ENCODE results near the gene NDUFA3.

Gene NDUFA3

GRCh38 chr19:54069470-54069869, 33.2 kb upstream of the NDUFA3 start:
- no peaks in the 10 kb centered on the region for H3K4me1 ChIP-seq (ENCODE audit: control insufficient read depth, low read length)
- no peaks in the 10 kb centered on the region for H3K27me3 ChIP-seq (ENCODE audit: control insufficient read depth, low read length)
- H3K4me3 ChIP-seq (ENCODE audit: low read length), result no peak overlapping the region
- H3K79me2 ChIP-seq (ENCODE audit: control insufficient read depth, low read length), result no peaks in the 10 kb centered on the region
- no peaks in the 10 kb centered on the region for H3F3A ChIP-seq (ENCODE audit: control insufficient read depth, insufficient read depth)
- no peaks in the 10 kb centered on the region for H4K20me1 ChIP-seq (ENCODE audit: control insufficient read depth, insufficient read depth, low read depth, low read length)
- H3K9me2 ChIP-seq (replicated peaks; ENCODE audit: control insufficient read depth, low read length), result no peaks in the 10 kb centered on the region
- no peak overlapping the region for H3K4me2 ChIP-seq (ENCODE audit: low read length)
- H3K9me3 ChIP-seq (ENCODE audit: control insufficient read depth, insufficient read depth, low read length), result no peaks in the 10 kb centered on the region
- H3K27ac ChIP-seq (ENCODE audit: low read depth, low read length), result no peak overlapping the region
- H3K36me3 ChIP-seq (ENCODE audit: control insufficient read depth, low read length), result no peaks in the 10 kb centered on the region
- TF ChIP-seq EZH2phosphoT487 (IDR thresholded peaks at IDR 0.05; ENCODE audit: borderline replicate concordance, low read length) (no peak), CTCF (IDR thresholded peaks at IDR 0.05; ENCODE audit: low read depth, low read length, poor library complexity, severe bottlenecking) (no peak)

GRCh38 chr19:54073829-54074228, 28.8 kb upstream of the NDUFA3 start:
- H3F3A ChIP-seq (ENCODE audit: control insufficient read depth, insufficient read depth), result no peaks in the 10 kb centered on the region
- TF ChIP-seq CTCF (IDR thresholded peaks at IDR 0.05; ENCODE audit: low read depth, low read length, poor library complexity, severe bottlenecking) (no peak), EZH2phosphoT487 (IDR thresholded peaks at IDR 0.05; ENCODE audit: borderline replicate concordance, low read length) (no peak)
- H3K79me2 ChIP-seq (ENCODE audit: control insufficient read depth, low read length), result no peaks in the 10 kb centered on the region
- no peaks in the 10 kb centered on the region for H3K9me2 ChIP-seq (replicated peaks; ENCODE audit: control insufficient read depth, low read length)
- H3K4me2 ChIP-seq (ENCODE audit: low read length), result no peak overlapping the region
- no peaks in the 10 kb centered on the region for H3K36me3 ChIP-seq (ENCODE audit: control insufficient read depth, low read length)
- H3K27me3 ChIP-seq (ENCODE audit: control insufficient read depth, low read length), result no peaks in the 10 kb centered on the region
- H3K4me3 ChIP-seq (ENCODE audit: low read length), result no peak overlapping the region
- H3K4me1 ChIP-seq (ENCODE audit: control insufficient read depth, low read length), result no peaks in the 10 kb centered on the region
- H4K20me1 ChIP-seq (ENCODE audit: control insufficient read depth, insufficient read depth, low read depth, low read length), result no peaks in the 10 kb centered on the region
- no peak overlapping the region for H3K27ac ChIP-seq (ENCODE audit: low read depth, low read length)
- no peaks in the 10 kb centered on the region for H3K9me3 ChIP-seq (ENCODE audit: control insufficient read depth, insufficient read depth, low read length)

GRCh38 chr19:54074851-54075250, 27.8 kb upstream of the NDUFA3 start:
- H3K36me3 ChIP-seq (ENCODE audit: control insufficient read depth, low read length), result no peaks in the 10 kb centered on the region
- no peaks in the 10 kb centered on the region for H3K79me2 ChIP-seq (ENCODE audit: control insufficient read depth, low read length)
- H3K27ac ChIP-seq (ENCODE audit: low read depth, low read length), result no peak overlapping the region
- H3K4me3 ChIP-seq (ENCODE audit: low read length), result no peak overlapping the region
- no peaks in the 10 kb centered on the region for H3K9me3 ChIP-seq (ENCODE audit: control insufficient read depth, insufficient read depth, low read length)
- H3K4me2 ChIP-seq (ENCODE audit: low read length), result no peak overlapping the region
- no peaks in the 10 kb centered on the region for H3K4me1 ChIP-seq (ENCODE audit: control insufficient read depth, low read length)
- no peaks in the 10 kb centered on the region for H3F3A ChIP-seq (ENCODE audit: control insufficient read depth, insufficient read depth)
- TF ChIP-seq CTCF (IDR thresholded peaks at IDR 0.05; ENCODE audit: low read depth, low read length, poor library complexity, severe bottlenecking), result no peak
- H4K20me1 ChIP-seq (ENCODE audit: control insufficient read depth, insufficient read depth, low read depth, low read length), result no peaks in the 10 kb centered on the region
- no peaks in the 10 kb centered on the region for H3K9me2 ChIP-seq (replicated peaks; ENCODE audit: control insufficient read depth, low read length)
- H3K27me3 ChIP-seq (ENCODE audit: control insufficient read depth, low read length), result no peaks in the 10 kb centered on the region

- Histone ChIP-seq H3K27me3 (ENCODE audit: control insufficient read depth, low read length) (no peaks in the 10 kb centered on the region), H3K27ac (ENCODE audit: low read depth, low read length) (no peak overlapping the region), H3K4me2 (ENCODE audit: low read length) (no peak overlapping the region), H3F3A (ENCODE audit: control insufficient read depth, insufficient read depth) (no peaks in the 10 kb centered on the region), H3K4me3 (ENCODE audit: low read length) (no peak overlapping the region), H3K36me3 (ENCODE audit: control insufficient read depth, low read length) (no peaks in the 10 kb centered on the region), H3K9me2 (replicated peaks; ENCODE audit: control insufficient read depth, low read length) (no peaks in the 10 kb centered on the region), H3K79me2 (ENCODE audit: control insufficient read depth, low read length) (no peaks in the 10 kb centered on the region), H4K20me1 (ENCODE audit: control insufficient read depth, insufficient read depth, low read depth, low read length) (no peaks in the 10 kb centered on the region), H3K9me3 (ENCODE audit: control insufficient read depth, insufficient read depth, low read length) (peaks cover 6% of the 10 kb centered on the region; the same call in 1 of the 2 replicates), H3K4me1 (ENCODE audit: control insufficient read depth, low read length) (no peaks in the 10 kb centered on the region)
- no peak for TF ChIP-seq CTCF (IDR thresholded peaks at IDR 0.05; ENCODE audit: low read depth, low read length, poor library complexity, severe bottlenecking)
- TF ChIP-seq EZH2phosphoT487 (IDR thresholded peaks at IDR 0.05; ENCODE audit: borderline replicate concordance, low read length), result no peak
Measured at GRCh38 chr19:54077334-54077733, 25.3 kb upstream of the NDUFA3 start.

Measured in DOHH2 (cell line).